ENCODE data around the gene RPS26. TPM values are rescaled to one million over a fixed set of nuclear protein-coding genes. Genes with fewer than 3 reads are reported as not detected.
"Not testable (repeated sequence)": the region's sequence is repeated elsewhere in the genome, so short reads cannot be mapped to it uniquely, and the experiment has no call there.

RPS26 gene
- 10 to 100 TPM; 47.4 to 49.0 TPM for total RNA-seq

DNA sequence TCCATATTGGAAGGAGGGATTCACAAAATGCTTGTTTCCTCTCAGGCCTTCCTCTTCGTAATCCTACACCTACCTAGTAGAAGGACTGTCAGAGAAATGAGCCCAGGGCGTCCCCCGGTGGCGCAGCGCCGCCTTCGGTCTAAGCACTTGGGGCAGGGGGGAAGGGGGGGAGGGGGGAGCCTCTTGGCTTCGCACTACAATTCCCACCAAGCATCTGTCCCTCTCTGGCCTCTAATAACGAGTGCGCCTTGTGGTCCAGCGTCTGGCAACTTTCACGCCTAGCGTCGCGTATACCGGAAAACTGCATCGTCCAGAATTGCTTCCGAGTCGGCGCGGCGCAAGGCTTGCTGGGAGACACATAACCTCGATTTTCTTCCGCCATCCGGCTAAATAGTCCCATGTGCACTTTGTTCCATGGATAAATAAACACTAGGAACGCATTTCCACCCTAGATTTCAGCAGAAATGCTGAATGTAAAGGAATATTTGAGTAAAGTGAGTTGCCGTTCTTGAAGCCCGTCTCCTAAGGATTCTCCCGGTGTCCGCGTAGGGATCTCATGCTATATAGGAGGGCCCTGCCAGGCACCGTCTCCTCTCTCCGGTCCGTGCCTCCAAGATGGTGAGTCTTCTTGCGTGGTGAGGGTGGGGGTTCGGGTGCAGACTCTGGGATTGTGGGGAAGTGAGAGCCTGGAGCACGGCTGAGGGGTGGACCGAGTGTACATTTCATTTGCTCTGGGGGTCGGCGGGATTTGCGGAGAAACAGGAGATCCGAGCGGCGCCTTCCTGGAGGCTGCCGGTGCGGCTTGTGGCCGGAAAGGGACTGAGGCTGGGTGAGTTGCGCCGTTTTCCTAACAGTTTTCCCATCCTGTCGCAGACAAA, at the start of gene RPS26:
TSS of gene RPS26 (plus strand) at position 367 of the 878 bp plus-strand sequence. CDS start at position 616, 249 bp downstream.
- peaks cover 24 to 32% of the 10 kb centered on the region in 2 donors for H3K36me3 Mint-ChIP-seq
- DNase-seq (ENCODE audit: low spot score in 2 of 2), result peak; percentile 88 to 92
- peak within 1 kb of the TSS; percentile 95 to 100 for H3K27ac Mint-ChIP-seq
- H3K9me3 Mint-ChIP-seq, result no peaks in the 10 kb centered on the region
- ATAC-seq, result peak; percentile 84 to 90

DNA sequence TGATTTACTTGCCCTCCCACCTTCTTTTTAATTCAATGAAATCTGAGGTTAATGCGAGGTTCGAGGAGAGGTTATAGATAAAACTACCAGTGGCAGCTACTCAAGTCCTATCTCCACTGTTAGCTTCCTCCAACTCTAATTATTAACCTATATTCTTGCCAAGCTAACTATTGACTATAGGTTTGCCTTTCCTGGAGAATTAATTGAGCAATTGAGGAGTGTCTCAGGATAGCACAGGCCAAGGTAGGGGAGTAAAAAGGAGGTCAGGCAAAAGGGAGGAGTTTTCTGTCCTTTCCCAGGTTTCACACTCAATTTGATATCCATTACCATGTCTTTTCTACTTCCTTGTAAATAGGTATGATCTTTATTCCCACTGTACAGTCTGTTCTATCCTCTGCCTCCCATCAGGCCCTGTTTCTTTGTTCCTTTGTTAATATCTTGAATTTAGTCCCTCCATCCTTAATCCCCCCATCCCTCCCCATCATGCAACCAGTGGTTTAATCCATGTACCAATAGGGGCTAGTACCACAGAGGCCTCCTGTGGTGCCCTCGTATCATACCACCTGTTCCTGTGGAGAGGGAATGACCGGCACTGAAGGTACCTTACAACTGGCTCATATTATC, 48.4 kb upstream of the RPS26 start:
- DNase-seq (ENCODE audit: low spot score in 2 of 2) (no peak), ATAC-seq (no peak)
- Mint-ChIP-seq H3K27ac (peak overlapping the region in 1 of 2 donors; percentile 49), H3K36me3 (peaks cover 6 to 29% of the 10 kb centered on the region in 2 donors), H3K9me3 (no peaks in the 10 kb centered on the region)

DNA sequence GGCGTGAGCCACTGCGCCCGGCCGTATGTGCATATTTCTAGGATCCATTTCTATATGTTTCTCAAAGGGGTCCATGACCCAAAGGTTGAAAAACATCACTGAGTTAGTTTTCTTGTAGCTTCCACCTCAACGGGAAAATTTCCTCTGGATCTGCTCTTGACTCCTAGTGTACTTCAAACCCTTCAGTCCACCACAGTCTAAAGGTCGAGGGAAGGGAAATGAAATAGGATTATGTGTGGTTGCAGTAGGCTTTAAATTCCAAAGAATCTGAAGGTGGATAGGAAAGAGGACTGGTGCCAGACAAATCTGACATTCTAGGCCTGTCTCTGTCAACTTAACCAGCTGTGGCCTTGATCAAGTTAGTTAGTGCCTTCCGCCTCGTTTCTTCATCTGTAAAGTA, 46.4 kb upstream of the RPS26 start:
- Mint-ChIP-seq H3K36me3 (peaks cover 0 to 22% of the 10 kb centered on the region in 2 donors), H3K9me3 (no peaks in the 10 kb centered on the region), H3K27ac (no peak overlapping the region)
- ATAC-seq (no peak), DNase-seq (ENCODE audit: low spot score in 2 of 2) (no peak)

DNA sequence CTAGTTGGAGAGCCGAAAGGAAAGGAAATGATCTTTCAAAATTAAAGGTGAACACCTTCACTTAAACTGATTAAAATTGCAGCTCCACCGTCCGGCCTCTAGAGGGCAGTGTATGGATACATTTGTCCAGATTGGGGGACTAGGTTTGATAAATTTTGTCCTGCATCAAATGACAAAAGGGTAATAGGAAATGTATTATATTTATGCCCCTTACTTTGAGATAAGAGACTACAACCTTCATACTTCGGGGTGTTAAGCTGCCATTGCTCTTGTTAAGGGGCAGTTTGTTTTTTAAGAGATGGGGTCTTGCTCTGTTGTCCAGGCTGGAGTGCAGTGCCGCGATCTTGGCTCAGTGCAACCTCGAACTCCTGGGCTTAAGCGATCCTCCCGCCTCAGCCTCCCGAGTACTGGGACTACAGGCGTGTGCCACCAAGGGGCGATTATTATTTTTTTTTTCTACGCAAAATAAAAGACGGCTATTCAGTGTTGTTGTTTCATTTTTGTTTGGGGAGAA, 45.5 kb upstream of the RPS26 start:
- ATAC-seq, result peak in 1 of 2 donors; percentile 56
- DNase-seq (ENCODE audit: low spot score in 2 of 2), result peak in 1 of 2 donors; percentile 71
- H3K36me3 Mint-ChIP-seq, result peaks cover 0 to 13% of the 10 kb centered on the region in 2 donors
- H3K27ac Mint-ChIP-seq, result peak overlapping the region; percentile 44 to 66
- no peaks in the 10 kb centered on the region for H3K9me3 Mint-ChIP-seq

DNA sequence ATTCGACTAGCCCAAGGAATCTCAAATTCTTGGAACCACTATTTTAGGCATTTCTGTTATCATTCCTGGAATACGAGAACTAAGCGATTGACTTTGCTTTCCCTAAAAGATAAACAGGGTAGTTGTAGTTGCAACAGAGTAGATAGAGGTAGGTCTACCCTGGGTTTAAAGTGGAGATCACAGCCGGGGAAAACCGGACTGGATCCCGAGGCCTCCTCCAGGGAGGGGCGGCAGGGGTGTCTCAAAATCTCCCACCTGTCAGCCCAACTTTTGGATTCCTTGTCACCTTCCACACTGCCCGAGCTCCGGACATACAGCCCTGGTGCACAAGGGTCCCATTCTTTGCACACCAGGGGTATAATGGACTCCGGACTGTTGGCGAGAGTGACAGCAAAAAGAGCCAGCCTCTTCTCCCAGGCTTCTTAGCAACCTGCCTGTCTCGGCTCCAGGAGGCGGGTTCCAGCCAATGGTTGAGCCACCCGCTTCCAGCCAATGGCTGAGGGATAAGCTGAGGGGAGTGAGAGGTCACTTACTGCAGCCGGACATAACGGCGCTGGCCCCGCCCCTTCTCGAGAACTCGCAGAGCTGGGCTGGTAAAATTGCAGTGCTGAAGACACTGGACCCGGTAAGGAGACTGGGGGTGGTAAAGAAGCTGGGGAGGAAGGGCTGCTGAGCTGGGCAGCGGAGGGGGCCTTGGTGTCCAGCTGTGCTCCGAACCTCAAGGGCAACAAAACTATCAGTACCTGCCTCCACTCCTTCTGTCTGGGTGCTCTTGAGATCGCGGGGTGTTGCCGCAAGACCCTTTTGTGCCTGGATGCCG, 44.8 kb upstream of the RPS26 start, which contains the start of gene SUOX:
TSS of gene SUOX (plus strand) at position 562 of the 820 bp plus-strand sequence. CDS start 4,946 bp downstream, outside the sequence.
- peak; percentile 50 to 73 for DNase-seq (ENCODE audit: low spot score in 2 of 2)
- Mint-ChIP-seq H3K9me3 (no peaks in the 10 kb centered on the region), H3K27ac (peak within 1 kb of the TSS; percentile 44 to 66), H3K36me3 (peaks cover 0 to 9% of the 10 kb centered on the region in 2 donors)
- peak; percentile 89 to 99 for ATAC-seq

DNA sequence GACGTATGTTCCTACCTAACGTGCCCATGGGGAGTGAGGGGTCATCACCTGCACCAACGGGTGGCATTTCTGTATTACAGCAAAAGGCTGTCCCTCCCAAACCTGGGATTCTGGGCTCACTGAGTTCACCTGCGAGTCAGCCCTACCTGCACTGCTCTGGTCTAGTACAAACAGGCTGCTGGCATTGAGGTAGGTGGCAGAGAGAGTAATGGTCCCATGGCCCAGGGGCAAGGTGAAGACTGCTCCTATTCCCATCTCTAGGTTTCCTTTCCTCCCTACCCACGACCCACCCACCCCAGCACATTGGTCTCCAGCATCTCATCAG, 44.2 kb upstream of the RPS26 start:
- H3K9me3 Mint-ChIP-seq, result no peaks in the 10 kb centered on the region
- ATAC-seq (peak in 1 of 2 donors; percentile 21), DNase-seq (ENCODE audit: low spot score in 2 of 2) (no peak)
- peaks cover 0 to 6% of the 10 kb centered on the region in 2 donors for H3K36me3 Mint-ChIP-seq
- H3K27ac Mint-ChIP-seq, result peak overlapping the region in 1 of 2 donors; percentile 66

DNA sequence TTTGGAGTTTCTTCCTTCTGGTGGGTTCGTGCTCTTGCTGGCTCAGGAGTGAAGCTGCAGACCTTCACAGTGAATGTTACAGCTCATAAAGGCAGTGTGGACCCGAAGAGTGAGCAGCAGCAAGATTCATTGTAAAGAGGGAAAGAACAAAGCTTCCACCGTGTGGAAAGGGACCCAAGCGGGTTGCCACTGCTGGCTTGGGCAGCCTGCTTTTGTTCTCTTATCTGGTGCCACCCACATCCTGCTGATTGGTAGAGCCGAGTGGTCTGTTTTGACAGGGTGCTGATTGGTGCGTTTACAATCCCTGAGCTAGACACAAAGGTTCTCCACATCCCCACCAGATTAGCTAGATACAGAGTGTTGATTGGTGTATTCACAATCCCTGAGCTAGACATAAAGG, 42.2 kb upstream of the RPS26 start:
- not testable (repeated sequence) for H3K27ac Mint-ChIP-seq; H3K9me3 Mint-ChIP-seq; ATAC-seq; DNase-seq (ENCODE audit: low spot score in 2 of 2); H3K36me3 Mint-ChIP-seq

DNA sequence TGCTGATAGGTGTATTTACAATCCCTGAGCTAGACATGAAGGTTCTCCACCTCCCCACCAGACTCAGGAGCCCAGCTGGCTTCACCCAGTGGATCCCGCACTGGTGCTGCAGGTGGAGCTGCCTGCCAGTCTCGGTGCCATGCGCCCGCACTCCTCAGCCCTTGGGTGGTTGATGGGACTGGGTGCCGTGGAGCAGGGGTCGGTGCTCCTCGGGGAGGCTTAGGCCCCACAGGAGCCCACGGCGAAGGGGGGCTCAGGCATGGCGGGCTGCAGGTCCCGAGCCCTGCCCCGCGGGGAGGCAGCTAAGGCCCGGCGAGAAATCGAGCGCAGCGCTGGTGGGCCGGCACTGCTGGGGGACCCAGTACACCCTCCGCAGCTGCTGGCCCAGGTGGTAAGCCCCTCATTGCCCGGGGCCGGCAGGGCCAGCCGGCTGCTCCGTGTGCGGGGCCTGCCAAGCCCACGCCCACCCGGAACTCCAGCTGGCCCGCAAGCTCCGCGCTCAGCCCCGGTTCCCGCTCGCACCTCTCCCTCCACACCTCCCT, 41.6 kb upstream of the RPS26 start:
- not testable (repeated sequence) for H3K27ac Mint-ChIP-seq; H3K9me3 Mint-ChIP-seq; ATAC-seq; H3K36me3 Mint-ChIP-seq; DNase-seq (ENCODE audit: low spot score in 2 of 2)

DNA sequence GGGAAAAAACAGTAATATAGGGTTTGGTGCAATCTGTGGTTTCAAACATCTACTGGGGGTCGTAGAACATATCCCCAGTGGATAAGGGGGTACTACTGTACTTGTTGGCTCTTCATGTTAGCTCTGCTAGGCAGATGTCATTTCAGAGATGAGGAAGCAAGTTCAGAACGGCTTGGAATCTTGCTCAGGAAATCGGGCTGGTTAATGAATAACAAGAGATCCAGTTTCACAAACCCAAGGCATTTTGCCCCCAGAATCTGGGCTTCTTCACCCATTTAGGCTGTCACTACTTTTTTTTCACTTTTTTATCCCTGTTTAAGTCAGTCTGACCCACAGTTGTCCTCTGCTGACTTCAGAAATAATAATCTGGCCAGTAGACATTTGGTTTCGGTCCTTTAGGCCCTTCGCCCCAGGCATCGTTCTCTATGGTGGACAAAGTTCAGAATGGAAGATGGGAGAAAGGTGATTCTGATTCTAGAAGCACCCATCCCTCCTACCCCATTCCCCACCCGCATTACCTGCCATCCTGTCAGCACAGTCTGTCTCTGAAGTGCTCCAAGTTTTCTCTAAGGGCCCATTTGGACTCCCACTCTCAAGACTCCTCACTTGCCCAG, 40.1 kb upstream of the RPS26 start:
- Mint-ChIP-seq H3K9me3 (no peaks in the 10 kb centered on the region), H3K36me3 (peaks cover 0 to under 1% of the 10 kb centered on the region in 2 donors), H3K27ac (no peak overlapping the region)
- DNase-seq (ENCODE audit: low spot score in 2 of 2) (no peak), ATAC-seq (no peak)

DNA sequence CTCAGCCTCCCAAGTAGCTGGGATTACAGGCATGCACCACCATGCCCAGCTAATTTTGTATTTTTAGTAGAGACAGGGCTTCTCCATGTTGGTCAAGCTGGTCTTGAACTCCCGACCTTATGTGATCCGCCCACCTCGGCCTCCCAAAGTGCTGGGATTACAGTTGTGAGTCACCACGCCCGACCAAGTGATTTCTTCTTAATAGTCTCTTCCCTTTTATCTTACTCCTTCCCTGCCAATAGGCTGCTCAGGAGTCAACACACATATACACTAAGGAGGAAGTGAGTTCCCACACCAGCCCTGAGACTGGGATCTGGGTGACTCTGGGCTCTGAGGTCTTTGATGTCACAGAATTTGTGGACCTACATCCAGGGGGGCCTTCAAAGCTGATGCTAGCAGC, 38.3 kb upstream of the RPS26 start:
- not testable (repeated sequence) for H3K27ac Mint-ChIP-seq; DNase-seq (ENCODE audit: low spot score in 2 of 2); ATAC-seq; H3K9me3 Mint-ChIP-seq; H3K36me3 Mint-ChIP-seq

DNA sequence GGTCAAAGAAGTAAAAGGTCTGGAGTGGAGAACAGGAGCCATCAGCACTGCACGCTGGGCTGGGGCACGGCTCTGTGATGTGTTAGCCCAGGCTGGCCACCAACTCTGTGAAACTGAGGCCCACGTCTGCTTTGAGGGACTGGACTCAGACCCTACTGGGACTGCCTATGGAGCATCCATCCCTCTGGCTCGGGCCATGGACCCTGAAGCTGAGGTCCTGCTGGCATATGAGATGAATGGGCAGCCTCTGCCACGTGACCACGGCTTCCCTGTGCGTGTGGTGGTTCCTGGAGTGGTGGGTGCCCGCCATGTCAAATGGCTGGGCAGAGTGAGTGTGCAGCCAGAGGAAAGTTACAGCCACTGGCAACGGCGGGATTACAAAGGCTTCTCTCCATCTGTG, 37.5 kb upstream of the RPS26 start:
- Mint-ChIP-seq H3K27ac (peak overlapping the region in 1 of 2 donors; percentile 3), H3K9me3 (no peaks in the 10 kb centered on the region), H3K36me3 (peaks cover 0 to 4% of the 10 kb centered on the region in 2 donors)
- ATAC-seq (no peak), DNase-seq (ENCODE audit: low spot score in 2 of 2) (no peak)

DNA sequence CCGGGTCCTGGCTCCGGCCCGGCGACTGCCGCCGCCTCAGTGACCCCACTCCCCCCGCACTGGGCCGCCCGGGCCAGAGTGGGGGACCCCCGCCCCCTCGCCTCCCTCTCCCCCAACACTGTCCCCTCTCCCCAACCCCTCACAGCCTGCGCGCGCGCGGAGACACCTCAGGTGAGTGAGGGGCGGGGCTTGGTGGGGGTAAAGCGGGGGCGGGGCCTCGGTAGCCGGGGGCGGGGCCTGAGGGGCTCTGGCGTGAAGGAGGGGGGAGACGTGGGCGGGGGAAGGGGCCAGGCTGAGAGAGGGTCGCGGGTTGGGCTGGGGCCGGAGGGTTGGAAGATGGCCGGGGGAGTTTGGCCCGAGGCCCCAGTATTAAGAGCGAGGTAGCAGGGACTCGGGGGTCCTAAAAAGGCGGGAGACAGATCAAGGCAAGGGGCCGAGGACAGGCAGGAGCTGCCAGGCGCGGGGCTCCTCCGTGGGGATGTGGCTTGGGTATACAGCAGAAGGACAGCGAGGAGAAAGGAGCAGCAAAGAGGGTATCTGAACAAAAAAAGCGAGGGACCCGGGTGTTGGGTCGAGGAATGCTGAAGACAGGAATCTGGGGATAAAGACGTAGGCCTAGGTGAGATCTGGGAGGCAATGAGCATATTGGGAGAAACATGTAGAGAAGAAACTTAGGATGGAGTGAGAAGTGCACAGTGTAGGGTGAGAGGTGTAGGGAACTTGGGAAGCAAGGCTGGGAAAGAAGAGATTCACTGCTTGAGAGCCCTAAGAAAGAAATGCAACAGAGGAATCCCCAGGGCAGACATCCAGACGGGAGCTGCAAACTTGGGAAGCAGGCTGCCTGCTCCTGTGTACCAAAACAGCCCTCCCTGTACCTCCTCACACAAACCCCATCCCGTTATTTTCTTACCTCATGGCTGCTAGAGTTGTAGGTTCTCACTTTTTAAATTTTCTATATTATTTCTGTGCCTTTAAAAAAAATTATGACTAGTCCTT, 33.9 kb upstream of the RPS26 start:
- Mint-ChIP-seq H3K36me3 (peaks cover 0 to 4% of the 10 kb centered on the region in 2 donors), H3K27ac (peak overlapping the region; percentile 63 to 80), H3K9me3 (no peaks in the 10 kb centered on the region)
- peak in 1 of 2 donors; percentile 68 for DNase-seq (ENCODE audit: low spot score in 2 of 2)
- peak; percentile 70 to 83 for ATAC-seq

DNA sequence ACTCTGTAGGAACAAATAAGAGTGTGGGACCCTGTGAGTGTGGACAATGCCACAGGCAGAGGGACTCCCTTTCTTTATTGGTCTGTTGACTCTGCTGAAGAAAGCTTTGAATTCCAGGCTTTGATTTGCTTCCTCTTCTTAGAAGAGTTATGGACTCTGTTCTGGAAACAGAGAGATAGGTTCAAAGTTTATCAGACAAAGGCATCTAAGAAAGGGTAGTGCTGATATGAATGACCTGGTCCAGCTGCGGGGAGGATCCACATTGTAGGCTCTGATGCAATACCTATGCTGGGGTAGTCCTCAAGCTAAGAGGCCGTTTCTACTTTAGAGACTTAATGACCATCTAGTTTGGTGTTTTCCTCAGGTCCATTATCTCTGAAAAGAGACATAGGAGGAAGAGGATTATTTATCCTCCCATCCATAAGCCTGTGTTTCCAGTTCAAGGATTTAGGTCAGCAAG, 31.6 kb upstream of the RPS26 start:
- Mint-ChIP-seq H3K36me3 (peaks cover 0 to 4% of the 10 kb centered on the region in 2 donors), H3K9me3 (no peaks in the 10 kb centered on the region), H3K27ac (no peak overlapping the region)
- DNase-seq (ENCODE audit: low spot score in 2 of 2) (no peak), ATAC-seq (no peak)

DNA sequence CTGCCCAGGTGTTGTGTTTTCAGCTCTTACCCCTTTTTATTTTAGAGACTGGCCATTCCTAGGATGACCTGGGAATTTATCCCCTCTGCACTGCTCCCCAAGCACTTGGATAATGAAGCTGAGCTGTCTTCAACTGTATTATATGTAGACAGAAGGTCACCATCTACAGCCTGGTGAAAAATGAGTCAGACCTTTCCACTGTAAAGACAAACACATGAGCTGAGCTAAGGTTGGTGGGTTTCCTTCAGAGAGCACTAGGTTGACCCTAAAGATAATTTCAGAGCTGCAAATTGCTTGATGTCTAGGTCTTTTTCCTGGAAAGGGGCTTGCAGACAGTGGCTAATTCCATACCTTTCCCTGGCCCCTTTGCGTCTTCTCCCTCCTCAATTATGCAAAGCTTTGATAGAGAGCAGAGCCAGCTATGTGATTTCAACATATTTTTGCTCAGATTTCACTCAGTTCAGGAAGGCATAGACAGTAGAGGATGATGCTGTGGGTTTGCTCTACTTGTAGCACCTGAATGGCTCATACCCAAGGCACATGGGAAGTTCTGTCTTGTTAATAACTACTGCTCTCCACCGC, 30.1 kb upstream of the RPS26 start:
- peaks cover 0 to 4% of the 10 kb centered on the region in 2 donors for H3K36me3 Mint-ChIP-seq
- DNase-seq (ENCODE audit: low spot score in 2 of 2), result no peak
- no peaks in the 10 kb centered on the region for H3K9me3 Mint-ChIP-seq
- no peak for ATAC-seq
- H3K27ac Mint-ChIP-seq, result no peak overlapping the region
